LNCaP clone FGC (cell line): ENCODE data around the gene FRS3.

Experiments
- DNase-seq: peaks from one replicate; pipeline ENCODE4 v3.0.0-alpha.2; 2011; ENCODE audit warnings: low read depth
- H3K4me3 ChIP-seq: 2 replicates; pipeline ENCODE4 v1.5.1; 2011; ENCODE audit warnings: mild to moderate bottlenecking, low read depth, low read length, control low read depth
- CTCF ChIP-seq: IDR thresholded peaks from 2 replicates; pipeline ENCODE4 v1.5.1; 2012; ENCODE audit warnings: mild to moderate bottlenecking; ENCODE audit not compliant: control insufficient read depth, insufficient read depth; ENCODE audit errors: extremely low read depth

FRS3 gene

GRCh38 chr6:41791305-41791704 is 11.6 kb upstream of the FRS3 start:
- no peak for DNase-seq
- no peak overlapping the region for H3K4me3 ChIP-seq
- no peak for TF ChIP-seq CTCF

- H3K4me3 ChIP-seq, result no peak overlapping the region
- TF ChIP-seq CTCF, result no peak
- no peak for DNase-seq
Measured at GRCh38 chr6:41790045-41790444, 10.3 kb upstream of the FRS3 start.

GRCh38 chr6:41789390-41789724 is 9.7 kb upstream of the FRS3 start:
- no peak for TF ChIP-seq CTCF
- no peak overlapping the region for H3K4me3 ChIP-seq
- DNase-seq, result no peak

GRCh38 chr6:41787219-41787917 is 7.7 kb upstream of the FRS3 start, which contains the start of gene TOMM6:
TSS of gene TOMM6 (plus strand) at chr6:41787694. CDS start at chr6:41787698, 4 bp downstream.
- TF ChIP-seq CTCF, result peak; percentile 89
- peak; percentile 83 for DNase-seq
- peak within 1 kb of the TSS; percentile 100 for H3K4me3 ChIP-seq

- TF ChIP-seq CTCF, result peak; percentile 92
- DNase-seq, result no peak
- peak overlapping the region; percentile 100 for H3K4me3 ChIP-seq
Measured at GRCh38 chr6:41786451-41787218, 6.9 kb upstream of the FRS3 start.

GRCh38 chr6:41785689-41786450 is 6.2 kb upstream of the FRS3 start:
- TF ChIP-seq CTCF, result no peak
- DNase-seq, result no peak
- peak overlapping the region; percentile 100 for H3K4me3 ChIP-seq
